ENCODE results near the gene ST7L.
"Not testable (repeated sequence)": the region's sequence is repeated elsewhere in the genome, so short reads cannot be mapped to it uniquely, and the experiment has no call there.

Gene ST7L

DNA sequence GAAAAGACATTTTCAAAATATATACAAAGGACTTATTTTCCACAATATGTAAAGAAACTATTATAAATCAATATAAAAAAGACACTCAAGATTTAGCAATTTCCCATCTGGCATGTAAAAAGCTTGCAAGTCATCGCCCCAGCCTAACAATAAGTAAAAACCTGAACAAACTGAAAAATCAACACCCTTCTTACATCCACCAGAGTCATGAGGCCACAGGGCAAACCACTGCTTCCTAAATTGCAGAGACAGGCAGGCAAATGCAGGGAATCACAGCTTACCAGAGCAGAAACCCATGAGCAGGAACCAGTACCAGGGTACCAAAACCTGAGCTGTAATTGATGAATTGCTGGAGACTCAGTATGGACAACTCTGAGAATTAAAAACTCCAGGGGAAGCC, 126.9 kb downstream of the ST7L start:
- H3K79me2 ChIP-seq (ENCODE audit: low read length) = no peaks in the 10 kb centered on the region
- TF ChIP-seq EZH2phosphoT487 (IDR thresholded peaks at IDR 0.05; ENCODE audit: low read length) = no peak
- no peak for TF ChIP-seq EZH2 (optimal IDR thresholded peaks at IDR 0.05; ENCODE audit: low read depth, low read length)
- TF ChIP-seq, protein P1, sequence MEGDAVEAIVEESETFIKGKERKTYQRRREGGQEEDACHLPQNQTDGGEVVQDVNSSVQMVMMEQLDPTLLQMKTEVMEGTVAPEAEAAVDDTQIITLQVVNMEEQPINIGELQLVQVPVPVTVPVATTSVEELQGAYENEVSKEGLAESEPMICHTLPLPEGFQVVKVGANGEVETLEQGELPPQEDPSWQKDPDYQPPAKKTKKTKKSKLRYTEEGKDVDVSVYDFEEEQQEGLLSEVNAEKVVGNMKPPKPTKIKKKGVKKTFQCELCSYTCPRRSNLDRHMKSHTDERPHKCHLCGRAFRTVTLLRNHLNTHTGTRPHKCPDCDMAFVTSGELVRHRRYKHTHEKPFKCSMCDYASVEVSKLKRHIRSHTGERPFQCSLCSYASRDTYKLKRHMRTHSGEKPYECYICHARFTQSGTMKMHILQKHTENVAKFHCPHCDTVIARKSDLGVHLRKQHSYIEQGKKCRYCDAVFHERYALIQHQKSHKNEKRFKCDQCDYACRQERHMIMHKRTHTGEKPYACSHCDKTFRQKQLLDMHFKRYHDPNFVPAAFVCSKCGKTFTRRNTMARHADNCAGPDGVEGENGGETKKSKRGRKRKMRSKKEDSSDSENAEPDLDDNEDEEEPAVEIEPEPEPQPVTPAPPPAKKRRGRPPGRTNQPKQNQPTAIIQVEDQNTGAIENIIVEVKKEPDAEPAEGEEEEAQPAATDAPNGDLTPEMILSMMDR (IDR thresholded peaks at IDR 0.05; ENCODE audit: low read length) = no peak
- no peaks in the 10 kb centered on the region for H3K9me3 ChIP-seq (replicated peaks; ENCODE audit: insufficient read depth, low read length)
- no peak overlapping the region for H3K4me2 ChIP-seq (ENCODE audit: low read depth, low read length)
- H2AFZ ChIP-seq (ENCODE audit: low read length) = no peak overlapping the region
- no peaks in the 10 kb centered on the region for H3K9me2 ChIP-seq (replicated peaks; ENCODE audit: insufficient read depth, low read length)
- no peak overlapping the region for H3K9ac ChIP-seq (ENCODE audit: low read length)
- DNase-seq = no peak
- no peaks in the 10 kb centered on the region for H3K27me3 ChIP-seq (replicated peaks; ENCODE audit: insufficient read depth, low read length)
- no peaks in the 10 kb centered on the region for H4K20me1 ChIP-seq (ENCODE audit: insufficient read depth, low read length)
- no peaks in the 10 kb centered on the region for H3K36me3 ChIP-seq (replicated peaks; ENCODE audit: insufficient read depth, low read length)
- no peak overlapping the region for H3K27ac ChIP-seq (ENCODE audit: low read length)
- no peaks in the 10 kb centered on the region for H3F3A ChIP-seq (ENCODE audit: insufficient read depth, low read length)
- H3K4me3 ChIP-seq (ENCODE audit: low read length) = no peak overlapping the region
- no peaks in the 10 kb centered on the region for H3K4me1 ChIP-seq (ENCODE audit: low read length)

DNA sequence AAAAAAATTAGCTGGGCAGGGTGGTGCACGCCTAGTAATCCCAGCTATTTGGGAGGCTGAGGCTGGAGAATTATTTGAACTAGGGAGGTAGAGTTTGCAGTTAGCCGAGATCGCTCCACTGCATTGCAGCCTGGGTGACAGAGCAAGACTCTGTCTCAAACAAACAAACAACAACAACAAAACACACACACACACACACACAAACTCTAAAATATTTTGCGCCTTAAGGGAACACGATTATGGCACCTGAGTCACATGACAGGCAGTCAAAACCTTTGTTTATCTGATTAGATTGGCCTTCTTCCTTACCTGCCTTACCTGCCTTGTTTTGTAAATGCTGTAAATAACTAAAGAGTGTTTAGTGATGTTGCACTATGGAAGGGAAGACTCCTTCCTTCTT, 130.8 kb downstream of the ST7L start:
- Histone ChIP-seq H3K9me3 (replicated peaks; ENCODE audit: insufficient read depth, low read length) (no peaks in the 10 kb centered on the region), H3F3A (ENCODE audit: insufficient read depth, low read length) (no peaks in the 10 kb centered on the region), H3K4me1 (ENCODE audit: low read length) (no peaks in the 10 kb centered on the region), H2AFZ (ENCODE audit: low read length) (no peak overlapping the region), H3K9me2 (replicated peaks; ENCODE audit: insufficient read depth, low read length) (no peaks in the 10 kb centered on the region), H3K4me3 (ENCODE audit: low read length) (no peak overlapping the region), H3K36me3 (replicated peaks; ENCODE audit: insufficient read depth, low read length) (no peaks in the 10 kb centered on the region), H3K79me2 (ENCODE audit: low read length) (no peaks in the 10 kb centered on the region), H3K4me2 (ENCODE audit: low read depth, low read length) (no peak overlapping the region), H4K20me1 (ENCODE audit: insufficient read depth, low read length) (no peaks in the 10 kb centered on the region), H3K27me3 (replicated peaks; ENCODE audit: insufficient read depth, low read length) (no peaks in the 10 kb centered on the region), H3K9ac (ENCODE audit: low read length) (no peak overlapping the region), H3K27ac (ENCODE audit: low read length) (no peak overlapping the region)
- no peak for DNase-seq
- TF ChIP-seq EZH2 (optimal IDR thresholded peaks at IDR 0.05; ENCODE audit: low read depth, low read length) (no peak), EZH2phosphoT487 (IDR thresholded peaks at IDR 0.05; ENCODE audit: low read length) (no peak)
- TF ChIP-seq, protein P1 (IDR thresholded peaks at IDR 0.05; ENCODE audit: low read length) = no peak

DNA sequence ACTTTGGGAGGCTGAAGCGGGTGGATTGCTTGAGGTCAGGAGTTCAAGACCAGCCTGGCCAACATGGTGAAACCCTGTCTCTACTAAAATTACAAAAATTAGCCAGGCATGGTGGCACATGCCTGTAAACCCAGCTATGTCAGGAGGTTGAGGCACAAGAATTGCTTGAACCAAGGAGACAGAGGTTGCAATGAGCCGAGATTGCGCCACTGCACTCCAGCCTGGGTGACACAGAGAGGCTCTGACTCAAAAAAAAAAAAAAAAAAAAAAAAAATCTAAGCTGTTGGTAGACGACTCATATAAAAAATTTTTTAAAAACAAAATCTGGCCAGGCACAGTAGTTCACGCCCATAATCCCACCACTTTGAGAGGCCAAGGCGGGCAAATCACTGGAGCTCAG, 131.3 kb downstream of the ST7L start:
- not testable (repeated sequence) for H3K27ac ChIP-seq (ENCODE audit: low read length); DNase-seq; H3K9me2 ChIP-seq (replicated peaks; ENCODE audit: insufficient read depth, low read length); H3K27me3 ChIP-seq (replicated peaks; ENCODE audit: insufficient read depth, low read length); H3F3A ChIP-seq (ENCODE audit: insufficient read depth, low read length); H2AFZ ChIP-seq (ENCODE audit: low read length); H3K4me2 ChIP-seq (ENCODE audit: low read depth, low read length); H3K9me3 ChIP-seq (replicated peaks; ENCODE audit: insufficient read depth, low read length); H3K79me2 ChIP-seq (ENCODE audit: low read length); H3K4me1 ChIP-seq (ENCODE audit: low read length); H3K36me3 ChIP-seq (replicated peaks; ENCODE audit: insufficient read depth, low read length); H3K9ac ChIP-seq (ENCODE audit: low read length); H4K20me1 ChIP-seq (ENCODE audit: insufficient read depth, low read length); H3K4me3 ChIP-seq (ENCODE audit: low read length)

DNA sequence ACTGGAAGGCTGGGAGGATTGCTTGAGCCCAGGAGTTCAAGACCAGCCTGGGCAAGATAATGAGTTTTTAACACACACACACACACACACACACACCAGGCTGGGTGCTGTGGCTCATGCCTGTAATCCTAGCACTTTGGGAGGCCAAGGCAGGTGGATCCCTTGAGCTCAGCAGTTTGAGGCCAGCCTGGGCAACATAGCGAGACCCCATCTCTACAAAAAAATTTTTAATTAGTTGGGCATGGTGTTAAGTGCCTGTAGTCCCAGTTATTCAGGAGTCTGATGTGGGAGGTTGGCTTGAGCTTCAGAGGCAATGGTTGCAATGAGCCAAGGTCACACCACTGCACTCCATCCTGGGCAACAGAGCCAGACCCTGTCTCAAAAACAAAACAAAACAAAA, 132.9 kb downstream of the ST7L start:
- H3F3A ChIP-seq (ENCODE audit: insufficient read depth, low read length); DNase-seq; H3K4me2 ChIP-seq (ENCODE audit: low read depth, low read length); H3K79me2 ChIP-seq (ENCODE audit: low read length); H4K20me1 ChIP-seq (ENCODE audit: insufficient read depth, low read length); H2AFZ ChIP-seq (ENCODE audit: low read length); H3K9me2 ChIP-seq (replicated peaks; ENCODE audit: insufficient read depth, low read length); H3K27ac ChIP-seq (ENCODE audit: low read length); H3K4me1 ChIP-seq (ENCODE audit: low read length); H3K36me3 ChIP-seq (replicated peaks; ENCODE audit: insufficient read depth, low read length); H3K4me3 ChIP-seq (ENCODE audit: low read length); H3K9ac ChIP-seq (ENCODE audit: low read length); H3K27me3 ChIP-seq (replicated peaks; ENCODE audit: insufficient read depth, low read length); H3K9me3 ChIP-seq (replicated peaks; ENCODE audit: insufficient read depth, low read length): not testable (repeated sequence)
